GM12801 (cell line): Measurements from ENCODE around the gene SREBF2.

Experiments
- CTCF ChIP-seq: IDR thresholded peaks from one replicate; pipeline ENCODE4 v1.5.1; 2011; ENCODE audit warnings: control low read depth; ENCODE audit not compliant: insufficient read length; ENCODE audit errors: extremely low read depth

Gene SREBF2

GRCh38 chr22:41923595-41924276, 90.8 kb downstream of the SREBF2 start:
- no peak for TF ChIP-seq CTCF

GRCh38 chr22:41925783-41926460, 93.0 kb downstream of the SREBF2 start:
- TF ChIP-seq CTCF = no peak

GRCh38 chr22:41927813-41928212, 94.9 kb downstream of the SREBF2 start:
- no peak for TF ChIP-seq CTCF

DNA sequence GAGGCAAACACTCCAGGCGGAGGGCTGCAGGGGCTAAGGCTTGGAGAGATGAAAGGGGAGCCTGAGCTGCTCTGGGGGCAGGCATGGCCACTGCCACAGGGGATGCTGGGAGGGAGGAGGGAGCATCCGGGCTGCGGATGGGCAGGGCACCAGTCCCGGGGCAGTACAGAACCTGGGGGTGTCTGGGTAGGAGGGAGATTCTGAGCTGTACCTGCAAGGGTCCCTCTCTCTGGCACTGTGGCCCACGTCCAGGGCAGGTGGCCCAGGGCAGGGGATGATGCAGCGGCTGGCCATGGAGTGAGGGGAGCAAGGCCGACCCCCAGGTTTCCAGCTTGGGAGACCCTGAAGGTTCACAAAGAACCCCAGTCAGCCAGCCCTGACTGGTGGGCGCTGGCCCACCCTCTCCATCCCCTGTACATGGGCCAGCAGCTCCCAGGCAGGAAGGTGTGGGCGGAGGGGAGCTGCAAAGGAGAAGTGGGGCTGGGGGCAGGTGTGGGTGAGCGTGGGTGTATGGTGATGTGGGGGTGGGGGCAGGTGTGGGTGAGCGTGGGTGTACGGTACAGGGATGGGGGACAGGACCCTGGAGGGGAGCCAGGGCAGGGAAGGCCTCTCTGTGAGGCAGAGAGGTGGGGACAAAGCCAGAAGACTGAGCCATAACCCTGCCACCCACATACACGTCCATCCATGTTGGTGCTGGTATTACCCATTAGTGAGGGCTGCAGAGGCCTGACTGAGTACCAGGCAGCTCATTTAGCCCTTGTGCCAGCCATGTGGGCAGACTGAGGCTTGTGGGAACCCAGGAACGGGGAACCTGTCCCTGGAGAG, 95.9 kb downstream of the SREBF2 start:
- no peak for TF ChIP-seq CTCF

DNA sequence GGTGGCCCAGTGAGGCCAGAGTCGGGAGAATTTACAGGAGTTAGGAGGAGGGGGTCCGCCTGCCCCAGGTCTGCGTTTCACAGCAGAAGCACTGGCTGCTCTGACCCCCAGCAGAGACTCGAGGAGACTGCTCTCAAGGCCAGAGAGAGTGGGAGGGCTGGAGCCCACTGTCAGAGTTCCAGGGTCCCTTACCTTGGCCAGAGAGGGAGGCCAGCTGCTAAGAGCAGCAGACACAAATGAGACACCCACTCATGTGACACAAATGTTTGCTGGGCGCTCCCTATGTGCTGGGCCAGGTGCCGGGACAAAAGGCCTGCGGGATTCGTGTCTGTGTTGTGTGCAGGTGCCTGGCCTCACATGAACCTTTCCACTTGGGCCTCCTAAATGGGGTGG, 96.5 kb downstream of the SREBF2 start:
- no peak for TF ChIP-seq CTCF

DNA sequence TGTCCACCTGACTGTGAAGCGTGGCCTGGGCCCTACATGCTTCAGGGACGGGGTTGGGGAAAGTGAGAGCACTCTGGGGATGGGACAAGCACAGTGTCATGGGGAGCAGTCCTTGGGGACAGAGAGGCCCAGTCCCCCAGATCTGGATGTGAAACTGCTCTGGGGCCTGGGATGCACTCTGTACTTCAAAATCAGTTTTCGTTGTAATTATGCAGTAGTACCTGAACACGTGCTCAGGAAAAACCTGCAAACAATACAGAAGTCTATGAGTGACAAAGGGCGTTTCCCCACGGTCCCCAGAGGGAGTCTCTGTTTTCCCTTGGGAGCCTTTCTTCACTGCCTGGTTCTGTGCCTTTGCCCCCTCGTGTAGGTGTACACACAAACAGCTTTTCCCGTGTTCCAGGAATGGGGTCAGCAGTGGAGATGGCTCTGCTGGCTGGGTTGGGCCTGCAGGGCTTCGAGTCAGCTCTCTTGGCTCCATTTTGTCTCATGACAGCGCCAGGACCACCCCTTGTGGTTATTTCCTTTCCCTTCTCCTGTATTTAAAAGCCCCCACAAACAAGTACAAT, 98.9 kb downstream of the SREBF2 start:
- no peak for TF ChIP-seq CTCF

DNA sequence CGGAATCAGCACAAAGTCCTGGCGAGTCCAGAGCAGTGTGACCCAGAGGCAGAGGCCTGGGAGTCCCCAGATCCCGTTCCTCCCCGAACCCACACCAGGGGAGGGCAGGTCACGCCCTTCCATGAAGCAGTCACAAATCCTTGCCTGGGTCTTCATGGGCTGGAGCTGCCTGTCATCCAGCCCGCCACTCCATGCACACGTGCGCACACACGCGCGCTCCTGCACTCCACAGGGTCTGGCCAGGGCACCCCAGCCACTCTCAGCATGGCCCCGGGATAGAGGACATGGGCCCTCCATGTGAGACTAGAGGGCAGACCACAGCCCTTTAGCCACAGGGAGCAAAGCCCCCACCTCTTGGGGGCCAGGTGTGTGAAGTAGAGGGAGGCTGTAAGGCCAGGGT, 99.4 kb downstream of the SREBF2 start:
- no peak for TF ChIP-seq CTCF
